Activated naive CD4-positive, alpha-beta T cell treated with Interleukin-2 at 50 U/mL for 16 hours (primary cell): ENCODE data around the gene SOX21.

Experiments used
- DNase-seq: peaks from one replicate; pipeline ENCODE4 v3.0.0-alpha.2; 2020

Gene SOX21

DNA sequence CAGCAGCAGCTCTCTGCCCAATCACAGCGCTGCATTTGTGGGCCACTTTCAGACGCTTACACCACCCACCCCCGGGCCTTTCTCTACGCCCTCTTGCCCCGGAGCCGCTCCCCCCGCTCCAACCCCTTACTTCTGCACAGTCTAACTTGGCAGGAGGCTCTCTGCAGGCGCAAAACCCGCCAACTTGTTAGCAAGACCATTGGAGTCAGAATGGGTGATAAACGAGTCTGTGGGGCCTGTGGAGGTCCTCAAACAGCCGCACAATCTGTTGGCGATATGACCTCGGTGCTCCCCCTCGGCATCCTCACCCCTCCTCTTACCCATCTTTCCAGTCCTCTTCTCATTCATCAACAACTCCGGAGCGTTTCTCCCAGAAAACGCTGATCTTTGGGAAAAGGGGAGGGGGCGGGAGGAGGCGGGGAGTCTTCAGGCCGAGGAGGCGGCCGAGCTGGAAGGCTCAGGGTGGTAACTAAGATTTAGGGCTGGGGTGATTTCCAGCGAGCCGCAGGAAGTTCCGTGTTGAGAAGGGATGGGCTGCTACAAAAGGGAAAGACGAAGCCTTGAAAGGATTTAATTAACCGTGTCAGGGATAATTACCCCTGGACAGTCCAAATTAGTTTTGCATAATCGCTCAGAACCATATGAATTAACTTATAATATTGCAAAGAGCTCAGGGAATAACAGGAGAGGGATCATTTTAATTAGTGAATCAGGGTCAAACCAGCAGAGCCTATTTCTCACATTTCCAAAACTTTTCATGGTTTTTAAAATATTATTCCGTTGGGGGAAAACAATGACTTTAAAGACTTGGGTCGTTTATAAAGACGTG, 4.1 kb downstream of the SOX21 start:
- DNase-seq = no peak

DNA sequence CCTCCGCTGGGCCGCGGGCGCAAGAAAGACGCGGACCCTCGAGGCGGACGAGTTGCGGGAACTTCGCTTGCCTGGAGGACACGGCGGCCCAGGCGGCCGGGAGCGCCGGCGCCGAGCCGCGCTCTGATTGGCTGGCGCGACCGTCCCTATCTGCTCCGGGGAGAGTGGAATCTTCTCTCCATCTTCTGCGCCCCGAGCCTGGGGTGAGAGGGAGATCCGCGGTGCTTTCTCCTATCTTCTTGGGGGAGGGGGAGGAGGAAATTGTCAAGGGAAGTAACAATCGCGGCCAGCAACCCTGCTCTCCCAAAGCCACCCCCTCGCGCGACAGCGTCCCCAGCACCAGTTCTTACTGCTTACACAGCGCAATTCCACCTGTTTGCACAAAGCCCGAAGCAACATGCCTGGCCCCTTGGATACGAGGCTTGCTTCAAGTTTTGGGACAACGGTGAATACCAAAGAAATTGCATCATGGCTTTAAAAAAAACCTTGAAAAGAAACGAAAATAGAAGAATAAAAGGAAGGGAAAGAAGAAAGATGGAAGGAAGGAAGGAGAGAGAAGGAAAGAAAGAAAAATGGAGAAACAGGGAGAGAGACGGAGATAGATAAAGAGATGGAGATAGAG, 4.8 kb downstream of the SOX21 start:
- DNase-seq = no peak

DNA sequence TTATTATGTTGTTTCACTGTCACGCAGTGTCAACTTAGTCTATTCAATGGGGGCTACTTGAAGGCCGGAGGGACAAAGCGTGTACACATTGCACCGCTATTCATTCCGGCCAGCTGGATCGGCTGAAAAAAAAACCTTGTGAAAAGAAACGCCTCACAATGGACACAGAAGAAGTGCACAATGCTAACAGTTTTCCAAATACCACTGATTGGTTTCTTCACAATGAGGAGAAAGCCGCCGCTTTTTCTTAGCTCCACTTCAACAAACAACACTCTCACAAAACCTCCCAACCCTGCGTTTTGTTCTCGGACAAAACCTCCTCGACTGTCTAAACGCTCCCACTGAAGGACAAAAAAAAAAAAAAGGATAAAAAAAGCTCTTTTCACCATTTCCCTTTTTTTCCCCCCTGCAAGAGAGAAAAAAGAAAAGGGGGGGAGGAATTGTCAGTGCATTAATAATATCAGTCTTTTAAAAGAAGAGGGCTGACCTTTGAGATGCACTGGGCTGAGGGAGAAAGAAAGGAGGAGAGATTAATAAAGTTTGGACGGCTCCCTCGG, 5.4 kb downstream of the SOX21 start:
- no peak for DNase-seq

DNA sequence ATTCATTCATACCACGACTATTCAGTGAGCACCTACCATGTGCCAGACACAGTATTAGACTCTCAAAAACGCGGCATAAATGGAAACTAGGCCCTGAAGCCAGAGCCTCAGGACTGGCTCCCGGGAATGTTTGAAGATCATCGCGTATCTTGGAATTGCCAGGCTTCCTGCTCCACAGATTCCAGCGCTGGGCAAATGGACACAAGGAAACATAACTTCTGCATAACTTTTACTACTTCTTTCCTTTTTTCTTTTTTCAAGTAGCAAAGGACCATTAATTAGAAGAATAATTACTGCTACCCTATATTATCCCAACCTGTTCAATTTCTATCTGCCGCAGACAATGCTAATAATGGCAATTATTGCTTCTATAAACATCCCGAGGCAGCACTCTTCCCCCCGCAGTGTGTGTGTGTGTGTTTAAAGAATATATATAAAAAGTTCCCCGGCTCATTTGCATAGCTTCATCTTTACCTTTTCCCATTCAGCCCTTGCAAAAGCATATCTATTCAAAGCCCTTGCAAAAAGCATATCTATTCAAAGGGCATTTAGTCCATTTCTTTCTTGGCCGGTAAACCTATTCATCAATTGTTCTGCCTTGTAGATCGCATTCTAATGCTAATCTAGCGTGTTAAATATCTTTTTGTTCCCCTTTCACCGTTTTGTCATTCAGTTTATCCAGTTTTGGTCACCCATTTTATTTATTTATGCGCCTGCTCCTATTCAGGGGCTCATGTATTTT, 6.1 kb downstream of the SOX21 start:
- DNase-seq = no peak

DNA sequence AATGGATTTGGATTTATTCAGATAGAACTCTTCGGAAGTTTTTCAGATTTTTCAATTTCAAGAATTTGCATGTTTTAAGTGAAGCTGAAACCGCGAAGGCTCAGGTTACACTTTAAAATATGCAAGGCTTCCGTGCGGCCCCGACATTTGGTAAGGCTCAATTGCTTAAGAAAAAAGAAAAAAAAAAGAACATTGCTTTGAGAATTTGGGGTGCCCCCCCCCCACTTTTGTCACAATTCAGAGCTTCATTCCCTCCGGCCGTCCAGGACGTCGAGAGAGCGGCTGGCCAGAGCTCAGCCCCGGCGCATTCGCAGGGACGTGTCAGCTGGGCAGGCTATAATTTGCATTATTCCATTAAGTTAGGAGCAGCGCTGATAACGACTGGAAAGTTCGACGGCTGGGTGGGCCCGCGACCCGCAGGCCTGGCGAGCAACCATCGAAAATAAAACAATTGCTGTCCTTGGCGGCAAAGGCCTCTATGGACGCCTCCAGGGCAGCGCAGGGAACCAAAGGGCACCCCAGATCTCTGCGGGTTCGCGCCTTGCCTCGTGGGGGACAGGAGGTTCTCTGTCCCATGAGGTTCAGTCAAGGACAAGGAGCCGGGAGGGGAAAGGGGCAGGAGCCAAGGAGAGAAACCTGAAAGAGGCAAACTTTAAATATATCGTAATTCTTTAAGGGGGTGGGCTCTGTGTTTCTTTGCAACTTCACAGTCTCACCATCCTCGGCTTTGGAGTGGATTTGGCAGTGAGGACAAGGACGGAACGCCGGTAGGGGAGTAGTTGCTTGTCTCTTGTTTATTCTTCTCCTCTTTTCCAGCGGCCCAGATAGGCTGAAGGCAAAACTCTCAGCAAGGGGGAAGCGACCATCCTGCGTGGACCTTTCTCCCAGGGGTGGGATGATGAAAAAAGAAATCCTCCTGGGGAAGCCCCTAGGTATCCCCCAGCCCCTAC, 7.0 kb downstream of the SOX21 start:
- DNase-seq = no peak

DNA sequence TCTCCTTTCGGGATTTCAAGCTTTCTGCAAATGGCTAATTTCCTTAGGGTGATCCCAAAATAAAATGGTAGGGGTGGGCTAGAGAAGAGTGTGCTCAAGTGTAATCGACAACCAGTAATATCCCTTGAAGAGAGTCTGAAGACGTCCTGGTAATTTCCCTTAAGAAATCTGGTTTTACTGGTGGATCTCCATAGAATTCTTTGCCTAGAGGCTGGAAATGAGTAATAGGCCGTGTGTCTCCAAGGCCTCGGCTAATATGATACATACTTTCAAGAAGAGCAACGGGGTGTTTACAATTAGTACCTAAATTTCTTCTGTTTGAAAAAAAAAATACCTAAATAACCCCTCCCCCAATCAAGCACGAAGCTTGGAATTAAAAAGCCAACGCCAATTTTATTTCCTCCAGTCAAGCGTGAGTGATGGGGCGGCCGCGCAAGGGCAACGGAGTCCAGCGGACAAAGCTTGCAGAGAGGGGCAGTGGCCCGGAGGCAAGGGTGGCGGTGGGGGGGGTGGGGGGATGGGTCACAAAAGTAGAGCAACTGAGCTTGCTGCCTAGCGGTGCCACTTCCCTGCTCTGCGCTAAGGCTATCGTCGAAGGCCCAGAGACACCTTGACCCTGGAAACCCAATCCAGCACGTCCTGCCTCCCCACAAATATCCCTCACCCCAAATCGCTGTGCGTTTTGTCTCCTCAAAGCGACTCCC, 7.8 kb downstream of the SOX21 start:
- no peak for DNase-seq

DNA sequence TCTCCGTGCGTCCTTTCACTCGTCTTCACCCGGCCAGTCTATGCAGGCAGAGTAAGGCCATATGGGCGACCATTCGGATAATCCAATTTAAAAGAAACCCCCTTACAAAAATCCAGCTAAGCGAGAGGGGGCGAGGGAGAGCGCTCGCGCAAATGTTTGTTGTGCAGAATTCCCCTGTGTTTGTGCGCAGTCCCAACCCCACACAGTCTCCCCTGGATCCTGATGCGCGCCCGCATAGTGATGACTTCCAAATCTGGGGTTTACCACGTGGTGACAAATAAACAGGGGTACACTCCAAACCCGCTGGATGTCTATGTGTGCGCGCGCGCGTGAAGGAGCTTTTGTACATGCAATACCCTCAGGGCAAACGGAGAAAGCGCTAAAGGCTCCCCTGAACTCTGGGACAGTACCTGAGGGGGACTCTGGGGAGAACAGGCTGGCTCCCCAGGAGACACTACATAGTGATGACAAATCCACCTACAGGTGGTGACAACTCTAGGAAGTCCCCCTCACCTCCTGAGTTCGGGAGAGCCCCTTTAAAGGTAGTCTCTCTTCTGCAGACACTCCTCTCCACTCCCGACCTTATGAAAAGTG, 8.5 kb downstream of the SOX21 start:
- DNase-seq = no peak

DNA sequence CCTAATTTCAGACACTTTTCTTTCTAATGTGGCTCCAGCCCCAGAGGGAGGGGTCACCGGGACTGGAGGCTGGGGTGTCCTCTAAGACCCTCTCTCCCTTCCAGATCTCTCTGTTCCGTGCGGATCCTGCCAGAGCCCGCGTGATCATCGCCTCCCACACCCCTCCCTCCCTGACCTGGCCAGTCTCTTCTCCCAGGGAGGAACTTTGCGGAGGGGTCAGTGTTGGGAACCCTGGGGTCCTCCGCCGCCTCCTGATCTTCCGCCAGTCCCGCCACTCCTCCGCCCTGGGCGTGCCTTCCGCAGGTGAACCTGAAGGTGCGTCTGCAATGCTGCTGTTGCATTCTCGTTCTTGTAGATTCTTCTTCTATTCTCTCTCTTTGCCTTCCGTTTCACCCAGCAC, 9.1 kb downstream of the SOX21 start:
- DNase-seq = no peak

DNA sequence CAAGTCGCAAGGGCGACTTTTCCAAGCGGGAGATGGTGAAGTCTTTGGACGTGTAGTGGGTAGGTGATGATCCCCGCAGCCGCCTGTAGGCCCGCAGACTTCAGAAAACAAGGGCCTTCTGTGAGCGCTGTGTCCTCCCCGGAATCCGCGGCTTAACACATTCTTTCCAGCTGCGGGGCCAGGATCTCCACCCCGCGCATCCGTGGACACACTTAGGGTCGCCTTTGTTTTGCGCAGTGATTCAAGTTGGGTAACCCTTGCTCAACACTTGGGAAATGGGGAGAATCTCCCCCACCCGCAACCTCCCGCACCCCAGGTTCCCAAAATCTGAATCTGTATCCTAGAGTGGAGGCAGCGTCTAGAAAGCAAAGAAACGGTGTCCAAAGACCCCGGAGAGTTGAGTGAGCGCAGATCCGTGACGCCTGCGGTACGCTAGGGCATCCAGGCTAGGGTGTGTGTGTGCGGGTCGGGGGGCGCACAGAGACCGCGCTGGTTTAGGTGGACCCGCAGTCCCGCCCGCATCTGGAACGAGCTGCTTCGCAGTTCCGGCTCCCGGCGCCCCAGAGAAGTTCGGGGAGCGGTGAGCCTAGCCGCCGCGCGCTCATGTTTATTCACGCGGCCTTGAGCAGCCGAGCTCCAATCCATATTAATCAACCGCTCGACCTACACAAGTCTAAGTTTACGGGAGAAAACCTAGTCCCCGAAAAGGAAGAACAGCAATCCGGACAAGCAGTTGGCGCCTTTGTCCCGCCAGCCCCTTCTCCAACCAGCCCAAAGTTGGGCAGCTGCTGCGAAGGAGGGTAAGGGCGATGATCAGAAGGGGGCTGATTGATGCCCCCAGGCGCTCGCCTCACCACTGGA, 9.9 kb downstream of the SOX21 start:
- no peak for DNase-seq

DNA sequence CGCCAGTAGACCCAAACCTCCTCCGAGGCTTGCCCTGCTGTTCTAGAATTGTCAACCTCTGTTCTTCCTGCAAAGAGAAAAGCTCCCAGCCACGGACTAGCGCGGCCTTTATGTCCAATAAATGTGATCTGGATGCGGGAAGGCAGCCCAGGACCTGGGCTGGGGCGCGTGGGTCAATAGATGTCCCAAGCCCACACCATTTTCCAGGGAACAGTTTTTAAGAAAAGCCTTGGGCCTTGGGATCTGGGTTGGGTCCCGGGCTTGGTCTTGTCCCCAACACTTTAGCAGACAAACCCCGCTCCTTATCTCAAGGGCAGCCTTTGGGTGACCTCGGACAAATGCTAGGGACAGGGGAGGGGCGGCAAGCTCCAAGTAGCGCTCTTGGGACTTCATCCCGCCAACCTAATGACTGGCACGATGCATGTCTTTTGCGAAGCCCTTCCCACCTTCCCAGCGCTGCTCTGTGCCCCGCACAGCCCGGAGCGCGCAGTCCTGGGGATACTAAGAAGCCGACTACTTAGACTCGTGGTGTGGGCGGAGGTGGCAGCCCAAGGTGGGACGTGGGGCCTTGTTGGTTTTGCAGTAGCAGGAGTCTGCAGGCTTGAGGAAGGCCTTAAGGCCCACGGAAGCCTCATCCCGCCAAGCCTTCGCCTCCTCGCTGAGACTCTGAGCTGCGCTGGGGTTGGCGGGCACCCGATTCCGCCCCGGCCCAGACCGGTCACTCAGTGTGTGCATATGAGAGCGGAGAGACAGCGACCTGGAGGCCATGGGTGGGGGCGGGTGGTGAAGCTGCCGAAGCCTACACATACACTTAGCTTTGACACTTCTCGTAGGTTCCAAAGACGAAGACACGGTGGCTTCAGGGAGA, 10.8 kb downstream of the SOX21 start:
- DNase-seq = no peak

DNA sequence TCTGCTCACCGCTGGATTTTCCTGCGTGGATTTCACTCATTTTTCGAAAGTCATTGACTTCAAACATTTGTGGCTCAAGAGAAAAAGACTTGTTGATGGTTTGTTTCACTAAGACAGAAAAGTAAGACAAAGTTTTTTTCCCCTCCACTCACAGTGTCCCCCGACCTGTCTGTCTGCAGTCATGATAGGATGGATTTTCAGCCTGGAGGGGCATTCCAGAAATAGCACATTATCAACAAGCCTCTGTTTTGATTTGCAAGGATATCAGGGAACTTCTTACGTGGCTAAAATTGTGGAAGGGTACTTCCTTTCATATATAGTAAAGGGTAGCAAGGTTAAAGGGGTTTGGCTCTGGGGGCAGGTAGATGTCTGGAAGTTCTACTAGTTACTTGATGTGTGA, 11.8 kb downstream of the SOX21 start:
- DNase-seq = no peak

DNA sequence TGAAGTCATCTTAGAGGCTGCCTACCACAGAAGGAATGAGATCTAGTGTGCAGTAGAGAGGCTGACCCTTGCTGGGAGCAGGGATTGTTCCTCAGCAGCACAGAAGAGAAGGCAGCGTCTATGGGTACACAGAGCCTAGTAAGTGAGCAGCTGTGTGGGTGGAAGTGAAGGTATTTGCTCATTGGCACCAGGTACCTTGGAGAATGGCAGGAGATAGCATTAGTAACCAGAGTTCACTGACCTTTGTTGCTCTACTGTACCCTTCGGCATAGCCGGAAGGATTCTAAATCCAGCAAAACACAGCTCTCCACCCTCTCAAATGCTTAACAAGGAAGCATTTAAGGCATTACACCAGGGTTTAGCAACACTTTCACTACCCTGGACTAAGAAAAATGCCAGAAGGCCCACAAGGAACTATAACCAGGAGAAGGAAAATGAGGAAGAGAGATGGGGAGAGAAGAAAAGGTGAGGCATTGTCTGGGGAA, 12.3 kb downstream of the SOX21 start:
- DNase-seq = no peak

DNA sequence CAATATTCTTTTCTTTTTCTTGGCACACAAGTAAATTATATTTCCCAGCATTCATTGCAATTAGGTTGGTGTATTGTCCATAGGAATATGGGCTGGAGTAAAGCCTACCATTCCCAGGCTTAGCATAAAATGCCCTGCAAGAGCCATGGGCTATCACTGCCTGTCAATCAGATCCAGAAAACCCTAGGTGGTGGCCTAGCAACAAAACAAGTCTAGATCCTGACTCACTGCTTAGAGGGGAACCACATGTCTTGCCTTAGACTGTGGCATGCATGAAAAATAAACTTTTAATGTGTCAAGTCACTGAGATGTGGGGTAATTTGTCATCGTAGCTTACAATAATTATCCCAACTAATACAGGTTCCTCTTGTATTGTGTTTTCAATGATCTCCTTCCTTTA, 16.2 kb downstream of the SOX21 start:
- no peak for DNase-seq

DNA sequence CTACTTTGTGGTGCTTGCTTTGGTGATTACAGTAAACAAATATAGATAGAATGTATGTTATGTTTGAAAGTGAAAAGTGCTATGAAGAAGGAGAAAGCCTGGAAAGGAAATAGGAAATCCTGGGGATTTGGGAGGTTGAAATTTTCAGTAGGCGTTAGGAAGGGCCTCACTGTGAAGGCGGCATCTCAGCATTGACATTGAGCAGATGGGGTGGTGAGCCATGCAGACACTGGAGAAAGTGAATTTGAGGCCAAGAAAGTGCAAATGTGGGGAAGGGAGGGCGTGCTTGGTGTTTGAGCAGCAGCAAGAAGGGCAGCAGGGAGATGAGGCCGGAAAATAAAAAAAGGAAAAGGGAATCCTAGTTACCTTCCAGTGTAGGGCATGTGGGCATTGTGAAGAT, 20.3 kb downstream of the SOX21 start:
- no peak for DNase-seq

DNA sequence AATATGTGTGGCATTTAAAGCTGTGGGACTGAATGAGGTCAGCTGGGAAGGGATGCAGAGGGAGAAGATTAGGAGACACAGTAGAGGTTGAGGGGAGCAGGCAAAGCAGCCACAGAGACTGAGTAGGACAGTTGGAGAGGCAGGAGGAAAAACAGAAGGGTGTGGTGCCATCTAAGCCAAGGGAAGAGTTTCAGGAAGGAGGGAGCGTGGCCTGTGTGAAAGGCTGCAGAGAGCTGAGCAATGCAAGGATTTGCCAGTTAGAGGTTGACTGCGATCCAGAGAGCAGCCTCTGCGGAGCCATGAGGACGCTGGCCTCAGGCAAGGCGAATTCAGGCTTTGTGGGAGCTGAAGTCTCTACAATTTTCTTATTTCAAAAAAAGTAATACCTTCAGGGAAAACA, 28.9 kb downstream of the SOX21 start:
- no peak for DNase-seq

DNA sequence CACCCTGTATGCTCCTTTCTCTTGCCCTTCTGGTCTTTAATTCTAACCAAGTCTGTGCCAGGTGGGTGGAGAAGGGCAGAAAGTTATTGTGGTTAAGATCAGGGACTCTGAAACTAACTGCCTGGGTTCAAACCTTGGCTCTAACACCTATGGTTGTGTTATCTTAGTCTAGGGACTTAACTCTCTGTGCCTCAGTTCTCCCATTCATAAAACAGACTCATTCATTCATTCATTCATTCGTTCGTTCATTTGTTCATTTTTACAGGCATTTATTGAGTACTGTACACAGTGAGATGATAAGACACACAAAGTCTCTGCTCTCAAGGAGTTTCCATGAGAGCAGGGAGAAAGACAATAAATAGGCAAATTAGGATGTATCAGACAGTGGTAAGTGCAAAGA, 30.1 kb downstream of the SOX21 start:
- DNase-seq = no peak

DNA sequence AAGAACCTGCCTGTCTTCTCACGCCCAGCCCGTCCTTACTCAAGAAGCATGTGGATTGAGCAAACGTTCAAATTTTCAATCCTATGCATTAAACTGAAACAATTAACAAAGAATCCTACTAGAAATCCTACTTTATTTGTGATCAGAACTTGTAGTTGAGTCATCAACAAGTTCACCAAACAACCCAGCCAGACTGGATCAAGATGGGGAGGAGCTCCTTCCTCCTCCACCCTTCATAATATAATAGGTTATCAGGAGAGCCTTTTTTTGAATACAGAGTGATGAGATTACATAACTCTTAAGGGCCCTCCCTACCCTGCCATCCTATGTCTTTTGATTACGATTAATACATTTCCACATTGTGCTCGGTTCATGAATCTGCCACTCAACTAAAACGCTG, 32.7 kb downstream of the SOX21 start:
- DNase-seq = no peak

DNA sequence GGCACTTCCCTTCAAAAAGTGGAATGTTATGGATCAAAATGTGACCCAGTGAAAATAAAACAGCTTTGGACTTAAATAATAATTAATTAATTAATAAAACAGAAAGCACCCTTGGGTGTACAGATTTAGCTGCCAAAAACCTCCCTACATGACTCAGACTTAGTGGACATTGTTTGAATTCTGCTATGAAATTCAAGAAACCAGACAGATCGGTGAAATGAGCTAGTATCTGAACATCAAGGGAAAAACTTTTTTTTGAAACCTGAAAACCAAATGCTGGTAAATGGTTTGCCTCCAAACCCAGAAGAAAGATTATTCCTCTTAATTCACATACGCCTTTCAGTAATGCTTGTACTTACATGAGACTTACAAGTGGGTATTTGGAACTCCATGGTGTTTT, 33.5 kb downstream of the SOX21 start:
- no peak for DNase-seq

DNA sequence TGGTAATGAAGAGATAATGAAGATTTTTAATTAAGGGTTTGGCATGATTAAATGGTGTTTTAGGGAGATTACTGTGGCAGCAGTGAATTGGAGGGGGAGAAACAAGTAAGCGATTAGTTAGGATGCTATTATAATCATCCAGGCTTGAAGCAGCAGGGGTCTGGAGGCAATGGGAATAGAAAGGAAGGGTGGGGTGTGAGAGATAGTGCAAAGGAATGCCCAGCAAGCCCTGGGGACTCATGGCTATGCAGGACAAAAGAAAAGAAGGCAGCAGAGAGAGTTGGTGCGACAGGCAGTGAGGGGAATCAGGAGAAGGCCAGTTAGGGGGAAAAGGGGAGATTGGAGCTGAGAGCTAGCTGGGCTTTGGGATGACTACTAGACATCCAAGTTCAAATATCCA, 34.5 kb downstream of the SOX21 start:
- no peak for DNase-seq
